ENCODE measurements around the gene CPB2. TPM values are rescaled to one million over a fixed set of nuclear protein-coding genes. Genes with fewer than 3 reads are reported as not detected.

Gene CPB2
- total and polyA plus RNA-seq, 2 donors = 0.24 TPM; not detected in 1

DNA sequence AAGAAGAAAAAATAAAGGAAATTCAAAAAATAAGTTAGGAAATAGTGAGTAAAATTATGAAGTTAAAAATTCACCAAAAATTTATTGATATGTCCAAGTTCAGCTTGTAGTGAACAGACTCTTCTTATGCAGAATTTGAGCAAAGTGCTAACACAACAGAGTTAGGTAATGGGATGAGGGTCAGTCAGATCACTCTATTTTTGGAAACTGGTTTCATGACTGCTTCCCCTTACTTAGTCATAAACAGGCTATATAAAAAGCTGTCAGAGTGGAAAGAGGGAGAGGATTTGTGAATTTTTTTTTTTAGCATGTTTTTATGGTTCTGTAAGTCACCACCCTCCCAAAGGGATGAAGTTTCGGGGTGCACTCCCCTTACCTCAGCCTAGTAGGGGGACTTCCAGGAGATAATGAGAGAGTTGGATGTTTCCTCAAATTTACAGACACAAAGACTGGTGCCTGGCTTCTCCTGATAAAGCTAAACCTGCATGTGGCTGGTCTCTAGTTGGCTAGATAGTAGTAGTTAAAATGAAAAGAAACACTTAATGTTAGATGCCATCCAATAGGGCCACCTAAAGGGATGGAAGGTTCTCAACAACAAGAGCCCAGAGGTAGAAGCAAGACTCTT is 4.5 kb downstream of the CPB2 start:
- H3K27ac ChIP-seq (ENCODE audit: low read depth) = no peak overlapping the region

DNA sequence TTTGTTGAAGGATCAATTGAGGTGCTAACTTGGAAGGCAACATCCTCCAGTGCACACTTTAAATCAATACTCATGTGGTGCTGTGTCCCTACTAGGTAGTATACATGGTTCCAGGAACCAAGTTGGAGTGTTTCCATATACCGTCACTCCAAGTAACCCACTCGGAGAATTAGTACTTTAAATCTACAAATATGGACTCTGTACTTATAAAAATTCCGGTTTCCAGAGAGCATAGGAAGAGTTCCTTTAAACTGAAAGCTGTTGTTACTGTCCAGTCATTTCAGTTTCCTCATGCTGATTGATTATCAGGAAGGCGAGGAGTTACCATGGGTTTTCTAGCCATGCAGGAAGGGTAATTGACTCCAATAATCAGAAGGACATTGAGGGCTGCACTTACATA is 7.2 kb downstream of the CPB2 start:
- no peak for DNase-seq (ENCODE audit: extremely low spot score)
- H3K4me1 ChIP-seq (ENCODE audit: insufficient read depth) = no peaks in the 10 kb centered on the region
- H3K4me3 ChIP-seq (ENCODE audit: low read depth, low read length) = no peak overlapping the region
- H3K36me3 ChIP-seq (ENCODE audit: insufficient read depth) = no peaks in the 10 kb centered on the region
- H3K27ac ChIP-seq (ENCODE audit: low read depth) = no peak overlapping the region
- 87% methylated on average over 4 of the region's 4 CpGs for WGBS

More for the DNA sequence above, 4.5 kb downstream of the CPB2 start:
- Histone ChIP-seq H3K4me1 (ENCODE audit: insufficient read depth) (no peaks in the 10 kb centered on the region), H3K36me3 (ENCODE audit: insufficient read depth) (no peaks in the 10 kb centered on the region), H3K4me3 (ENCODE audit: low read depth, low read length) (no peak overlapping the region)
- no peak for DNase-seq (ENCODE audit: extremely low spot score)
- WGBS = 66% methylated on average over 1 of the region's 1 CpG

DNA sequence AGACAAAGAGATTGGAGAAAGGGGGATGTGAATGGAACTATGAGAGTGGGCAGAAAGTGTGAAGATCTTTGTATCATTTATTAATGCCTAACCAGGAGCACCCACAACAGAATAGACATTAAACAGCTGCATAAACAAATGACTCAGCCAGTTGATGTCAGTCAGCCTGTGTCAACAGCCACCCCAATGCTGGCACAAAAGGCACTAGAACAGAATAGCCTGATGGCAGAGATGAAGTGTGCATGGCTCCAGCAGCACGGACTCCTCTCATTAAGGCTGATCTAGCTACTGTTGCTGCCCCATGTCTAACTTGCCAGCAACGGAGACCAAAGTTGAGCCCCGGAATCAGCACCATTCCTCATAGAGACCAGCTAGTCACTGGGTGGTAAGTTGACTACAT is 7.8 kb downstream of the CPB2 start:
- no peak overlapping the region for H3K4me3 ChIP-seq (ENCODE audit: low read depth, low read length)
- H3K36me3 ChIP-seq (ENCODE audit: insufficient read depth) = no peaks in the 10 kb centered on the region
- H3K27ac ChIP-seq (ENCODE audit: low read depth) = no peak overlapping the region
- WGBS = 86% methylated on average over 3 of the region's 3 CpGs
- H3K4me1 ChIP-seq (ENCODE audit: insufficient read depth) = no peaks in the 10 kb centered on the region
- no peak for DNase-seq (ENCODE audit: extremely low spot score)

DNA sequence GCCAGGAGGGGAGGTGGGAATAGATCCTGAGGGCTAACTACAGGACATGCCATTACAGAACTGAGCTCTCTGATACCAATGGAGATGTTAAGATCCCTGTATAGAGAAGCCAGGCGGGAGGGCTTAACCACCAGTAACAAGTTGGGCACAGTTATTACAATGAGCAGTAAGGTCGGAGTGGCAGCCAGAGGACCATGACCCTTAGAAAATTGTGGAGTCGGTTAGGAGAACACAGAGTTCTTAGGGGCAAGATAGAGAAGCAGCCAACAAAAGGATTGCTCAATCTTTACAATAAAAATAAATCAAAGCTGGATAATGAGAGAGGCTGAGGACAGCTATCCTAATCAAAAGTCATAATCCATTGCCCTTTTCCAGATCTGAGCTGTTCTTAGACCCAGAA is 10.4 kb downstream of the CPB2 start:
- H3K4me3 ChIP-seq (ENCODE audit: low read depth, low read length) = no peak overlapping the region
- no peak for DNase-seq (ENCODE audit: extremely low spot score)
- H3K4me1 ChIP-seq (ENCODE audit: insufficient read depth) = no peaks in the 10 kb centered on the region
- no peaks in the 10 kb centered on the region for H3K36me3 ChIP-seq (ENCODE audit: insufficient read depth)
- WGBS = 84% methylated on average over 3 of the region's 3 CpGs
- no peak overlapping the region for H3K27ac ChIP-seq (ENCODE audit: low read depth)

GRCh38 chr13:46088821-46089562 is 15.8 kb downstream of the CPB2 start:
- no peaks in the 10 kb centered on the region for H3K36me3 ChIP-seq (ENCODE audit: insufficient read depth)
- H3K27ac ChIP-seq (ENCODE audit: low read depth) = no peak overlapping the region
- 74% methylated on average over 5 of the region's 5 CpGs for WGBS
- H3K4me3 ChIP-seq (ENCODE audit: low read depth, low read length) = no peak overlapping the region
- DNase-seq (ENCODE audit: extremely low spot score) = no peak
- no peaks in the 10 kb centered on the region for H3K4me1 ChIP-seq (ENCODE audit: insufficient read depth)

DNA sequence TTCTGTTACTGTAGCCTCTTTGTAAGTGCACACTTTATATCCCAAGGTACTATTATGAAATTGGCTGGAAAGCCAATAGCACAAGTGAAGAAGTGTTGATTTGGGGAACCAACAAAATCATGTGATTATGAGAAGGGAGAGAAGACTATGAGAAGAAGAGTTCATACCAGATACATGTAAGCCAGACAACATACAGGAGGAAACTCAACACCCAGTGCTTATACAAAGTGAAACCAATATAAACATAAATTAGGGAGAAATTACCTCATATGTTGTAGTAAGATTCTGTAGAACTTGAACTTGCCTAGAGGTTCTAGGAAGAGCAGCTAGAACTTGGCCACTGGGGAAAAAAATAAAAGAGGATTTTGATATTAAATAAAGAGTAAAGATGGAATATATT is 17.4 kb downstream of the CPB2 start:
- Histone ChIP-seq H3K27ac (ENCODE audit: low read depth) (no peak overlapping the region), H3K4me1 (ENCODE audit: insufficient read depth) (no peaks in the 10 kb centered on the region), H3K36me3 (ENCODE audit: insufficient read depth) (no peaks in the 10 kb centered on the region), H3K4me3 (ENCODE audit: low read depth, low read length) (no peak overlapping the region)
- no peak for DNase-seq (ENCODE audit: extremely low spot score)

- 95% methylated on average over 12 of the region's 12 CpGs for WGBS
- Histone ChIP-seq H3K4me3 (ENCODE audit: low read depth, low read length) (no peak overlapping the region), H3K36me3 (ENCODE audit: insufficient read depth) (no peaks in the 10 kb centered on the region), H3K27ac (ENCODE audit: low read depth) (no peak overlapping the region), H3K4me1 (ENCODE audit: insufficient read depth) (no peaks in the 10 kb centered on the region)
- no peak for DNase-seq (ENCODE audit: extremely low spot score)
Measured at GRCh38 chr13:46086985-46087384, 17.8 kb downstream of the CPB2 start.

- H3K27ac ChIP-seq (ENCODE audit: low read depth) = no peak overlapping the region
- no peaks in the 10 kb centered on the region for H3K4me1 ChIP-seq (ENCODE audit: insufficient read depth)
- no peaks in the 10 kb centered on the region for H3K36me3 ChIP-seq (ENCODE audit: insufficient read depth)
- 77% methylated on average over 12 of the region's 12 CpGs for WGBS
- no peak for DNase-seq (ENCODE audit: extremely low spot score)
- no peak overlapping the region for H3K4me3 ChIP-seq (ENCODE audit: low read depth, low read length)
Measured at GRCh38 chr13:46086421-46086922, 18.4 kb downstream of the CPB2 start.

DNA sequence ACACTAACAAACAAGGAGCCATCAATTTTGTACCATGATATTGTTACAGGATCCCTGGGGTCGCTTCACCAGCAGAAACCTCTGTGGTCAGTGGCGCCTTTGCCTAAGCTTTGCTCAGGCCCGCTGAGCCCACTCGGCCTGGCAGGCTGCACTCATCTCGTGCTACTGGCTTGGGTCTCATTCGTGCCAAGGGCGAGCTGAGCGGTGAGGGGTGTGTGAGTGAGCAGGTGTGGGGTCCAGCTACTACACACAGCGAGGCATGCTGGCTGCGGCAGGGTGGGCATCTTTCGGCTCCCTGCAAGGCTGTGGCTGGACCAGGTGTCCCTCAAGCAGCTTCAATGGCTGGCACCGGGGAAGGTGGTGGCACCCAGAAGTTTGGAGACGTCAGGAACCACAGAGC is 19.1 kb downstream of the CPB2 start:
- no peak for DNase-seq (ENCODE audit: extremely low spot score)
- H3K4me1 ChIP-seq (ENCODE audit: insufficient read depth) = no peaks in the 10 kb centered on the region
- no peaks in the 10 kb centered on the region for H3K36me3 ChIP-seq (ENCODE audit: insufficient read depth)
- H3K4me3 ChIP-seq (ENCODE audit: low read depth, low read length) = no peak overlapping the region
- WGBS = 92% methylated on average over 13 of the region's 13 CpGs
- no peak overlapping the region for H3K27ac ChIP-seq (ENCODE audit: low read depth)

GRCh38 chr13:46082324-46082723 is 22.5 kb downstream of the CPB2 start:
- no peak for DNase-seq (ENCODE audit: extremely low spot score)
- H3K4me3 ChIP-seq (ENCODE audit: low read depth, low read length) = no peak overlapping the region
- H3K36me3 ChIP-seq (ENCODE audit: insufficient read depth) = no peaks in the 10 kb centered on the region
- no peak overlapping the region for H3K27ac ChIP-seq (ENCODE audit: low read depth)
- no peaks in the 10 kb centered on the region for H3K4me1 ChIP-seq (ENCODE audit: insufficient read depth)
- WGBS = 94% methylated on average over 5 of the region's 5 CpGs

DNA sequence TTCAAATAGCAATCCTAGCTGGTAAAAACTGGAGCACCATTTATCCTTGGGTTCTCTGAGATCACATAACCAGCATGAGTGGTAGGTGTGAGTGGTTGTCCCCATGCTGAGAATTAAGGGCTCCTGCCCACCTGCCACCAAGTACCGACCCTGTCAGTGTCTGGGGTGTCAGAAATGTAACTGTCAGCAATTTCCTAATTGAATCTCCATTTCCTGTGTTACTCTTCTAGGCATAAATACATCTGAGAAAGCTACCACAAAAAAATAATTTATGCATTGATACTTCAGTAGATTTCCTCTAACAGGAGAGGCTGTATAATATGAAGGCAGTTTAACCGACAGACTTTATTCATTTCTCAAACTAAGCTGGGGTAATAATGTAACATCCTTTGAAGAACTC is 25.1 kb downstream of the CPB2 start:
- Histone ChIP-seq H3K36me3 (ENCODE audit: insufficient read depth) (no peaks in the 10 kb centered on the region), H3K27ac (ENCODE audit: low read depth) (no peak overlapping the region), H3K4me1 (ENCODE audit: insufficient read depth) (no peaks in the 10 kb centered on the region), H3K4me3 (ENCODE audit: low read depth, low read length) (no peak overlapping the region)
- DNase-seq (ENCODE audit: extremely low spot score) = no peak
- WGBS = 61% methylated on average over 2 of the region's 2 CpGs

GRCh38 chr13:46077265-46077664 is 27.6 kb downstream of the CPB2 start:
- Histone ChIP-seq H3K4me1 (ENCODE audit: insufficient read depth) (no peaks in the 10 kb centered on the region), H3K4me3 (ENCODE audit: low read depth, low read length) (no peak overlapping the region), H3K36me3 (ENCODE audit: insufficient read depth) (no peaks in the 10 kb centered on the region), H3K27ac (ENCODE audit: low read depth) (no peak overlapping the region)
- WGBS = 74% methylated on average over 1 of the region's 1 CpG
- no peak for DNase-seq (ENCODE audit: extremely low spot score)

- Histone ChIP-seq H3K4me3 (ENCODE audit: low read depth, low read length) (no peak overlapping the region), H3K4me1 (ENCODE audit: insufficient read depth) (no peaks in the 10 kb centered on the region), H3K36me3 (ENCODE audit: insufficient read depth) (no peaks in the 10 kb centered on the region), H3K27ac (ENCODE audit: low read depth) (no peak overlapping the region)
- WGBS = 60% methylated on average over 3 of the region's 3 CpGs
- DNase-seq (ENCODE audit: extremely low spot score) = no peak
Measured at GRCh38 chr13:46076827-46077226, 28.0 kb downstream of the CPB2 start.

DNA sequence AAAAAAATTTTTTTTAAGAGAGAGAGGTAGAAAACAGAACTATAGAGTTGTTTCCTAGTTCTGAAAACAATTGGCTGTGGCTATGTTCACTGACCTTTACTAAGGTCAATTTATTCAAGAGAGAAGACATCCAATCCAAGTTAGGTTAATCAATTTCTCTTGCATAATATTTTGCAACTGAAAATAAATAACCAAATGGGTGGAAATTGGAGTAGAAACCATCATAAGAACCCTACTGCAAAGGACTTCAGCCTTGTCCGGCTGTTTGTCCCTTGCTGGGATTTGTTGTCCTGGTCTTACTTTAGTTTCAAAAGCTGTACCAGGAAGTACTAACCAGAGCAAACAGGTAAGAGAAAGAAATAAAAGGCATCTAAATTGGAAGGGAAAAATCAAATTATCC is 29.0 kb downstream of the CPB2 start:
- DNase-seq (ENCODE audit: extremely low spot score) = no peak
- no peak overlapping the region for H3K27ac ChIP-seq (ENCODE audit: low read depth)
- no peaks in the 10 kb centered on the region for H3K36me3 ChIP-seq (ENCODE audit: insufficient read depth)
- H3K4me1 ChIP-seq (ENCODE audit: insufficient read depth) = no peaks in the 10 kb centered on the region
- H3K4me3 ChIP-seq (ENCODE audit: low read depth, low read length) = no peak overlapping the region
- 99% methylated on average over 1 of the region's 1 CpG for WGBS

Data from urinary bladder (tissue), 4 donors.